Measurements from ENCODE around the gene TSHR.
"Not testable (repeated sequence)": the region's sequence is repeated elsewhere in the genome, so short reads cannot be mapped to it uniquely, and the experiment has no call there.

Gene TSHR

GRCh38 chr14:81091139-81091538 is 135.7 kb downstream of the TSHR start:
- DNase-seq, result no peak

- DNase-seq, result no peak
These were observed 136.2 kb downstream of the TSHR start for GRCh38 chr14:81091660-81092059.

- DNase-seq, result no peak
These were observed 138.2 kb downstream of the TSHR start for GRCh38 chr14:81093651-81094050.

- DNase-seq, result no peak
These were observed 140.1 kb downstream of the TSHR start for GRCh38 chr14:81095539-81095938.

GRCh38 chr14:81096656-81097055 is 141.2 kb downstream of the TSHR start:
- no peak for DNase-seq

GRCh38 chr14:81102217-81102616 is 146.8 kb downstream of the TSHR start:
- no peak for DNase-seq

- DNase-seq, result no peak
These were observed 148.0 kb downstream of the TSHR start for GRCh38 chr14:81103443-81103842.

GRCh38 chr14:81105378-81105777 is 150.0 kb downstream of the TSHR start:
- DNase-seq, result no peak

- no peak for DNase-seq
These were observed 150.5 kb downstream of the TSHR start for GRCh38 chr14:81105961-81106360.

- DNase-seq, result no peak
These were observed 154.8 kb downstream of the TSHR start for GRCh38 chr14:81110186-81110585.

GRCh38 chr14:81113176-81113575 is 157.8 kb downstream of the TSHR start:
- DNase-seq, result no peak

- DNase-seq, result not testable (repeated sequence)
These were observed 158.8 kb downstream of the TSHR start for GRCh38 chr14:81113945-81114820.

GRCh38 chr14:81120501-81120900 is 165.1 kb downstream of the TSHR start:
- DNase-seq, result no peak

GRCh38 chr14:81122326-81122725 is 166.9 kb downstream of the TSHR start:
- DNase-seq, result no peak

GRCh38 chr14:81123811-81124210 is 168.4 kb downstream of the TSHR start:
- DNase-seq, result no peak

- DNase-seq, result no peak
These were observed 170.1 kb downstream of the TSHR start for GRCh38 chr14:81125536-81125935.

GRCh38 chr14:81127785-81128184 is 172.4 kb downstream of the TSHR start:
- no peak for DNase-seq

- no peak for DNase-seq
These were observed 173.8 kb downstream of the TSHR start for GRCh38 chr14:81129242-81129641.

GRCh38 chr14:81132468-81132867 is 177.0 kb downstream of the TSHR start:
- no peak for DNase-seq

GRCh38 chr14:81133400-81133799 is 178.0 kb downstream of the TSHR start:
- no peak for DNase-seq

- DNase-seq, result no peak
These were observed 181.9 kb downstream of the TSHR start for GRCh38 chr14:81137316-81137715.

GRCh38 chr14:81138429-81138828 is 183.0 kb downstream of the TSHR start:
- no peak for DNase-seq

GRCh38 chr14:81141426-81141825 is 186.0 kb downstream of the TSHR start:
- no peak for DNase-seq

- no peak for DNase-seq
These were observed 188.4 kb downstream of the TSHR start for GRCh38 chr14:81143793-81144192.

Measured in femur (tissue), 1 donor.